Activated CD8-positive, alpha-beta memory T cell treated with anti-CD3 and anti-CD28 coated beads for 1 hour (primary cell): ENCODE results near the gene GFER.

Experiments used
- DNase-seq, 2 donors: peaks; one replicate each; pipeline ENCODE4 v3.0.0-alpha.2; 2020; ENCODE audit warnings: low read depth in 1 of 2; ENCODE audit errors: extremely low read depth in 1 of 2

Gene GFER

GRCh38 chr16:1990351-1991134, 6.5 kb downstream of the GFER start:
- no peak for DNase-seq

GRCh38 chr16:1991135-1991551, 7.2 kb downstream of the GFER start:
- no peak for DNase-seq

DNA sequence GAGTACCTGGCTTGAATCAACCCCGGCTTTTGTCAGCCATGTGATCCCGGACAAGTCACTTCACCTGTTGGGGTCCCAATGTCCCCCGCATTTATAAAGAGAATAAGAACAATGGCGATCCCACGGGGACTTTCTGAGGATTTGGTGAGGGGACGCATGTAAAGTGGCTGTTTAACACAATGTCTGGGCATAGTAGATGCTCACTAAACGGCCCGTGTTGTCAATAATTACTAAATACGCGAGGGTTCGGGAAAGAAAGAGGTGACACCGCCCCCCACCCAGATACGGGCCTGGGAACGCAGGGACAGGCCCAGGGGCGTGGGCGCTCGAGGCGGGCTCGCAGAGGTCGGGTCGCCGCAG, 7.6 kb downstream of the GFER start:
- no peak for DNase-seq

GRCh38 chr16:1991948-1992703, 8.1 kb downstream of the GFER start:
- peak; percentile 98 for DNase-seq

GRCh38 chr16:1992704-1993317, 8.8 kb downstream of the GFER start:
- DNase-seq = no peak

- DNase-seq = no peak
These were observed 9.7 kb downstream of the GFER start for GRCh38 chr16:1993731-1994131.

DNA sequence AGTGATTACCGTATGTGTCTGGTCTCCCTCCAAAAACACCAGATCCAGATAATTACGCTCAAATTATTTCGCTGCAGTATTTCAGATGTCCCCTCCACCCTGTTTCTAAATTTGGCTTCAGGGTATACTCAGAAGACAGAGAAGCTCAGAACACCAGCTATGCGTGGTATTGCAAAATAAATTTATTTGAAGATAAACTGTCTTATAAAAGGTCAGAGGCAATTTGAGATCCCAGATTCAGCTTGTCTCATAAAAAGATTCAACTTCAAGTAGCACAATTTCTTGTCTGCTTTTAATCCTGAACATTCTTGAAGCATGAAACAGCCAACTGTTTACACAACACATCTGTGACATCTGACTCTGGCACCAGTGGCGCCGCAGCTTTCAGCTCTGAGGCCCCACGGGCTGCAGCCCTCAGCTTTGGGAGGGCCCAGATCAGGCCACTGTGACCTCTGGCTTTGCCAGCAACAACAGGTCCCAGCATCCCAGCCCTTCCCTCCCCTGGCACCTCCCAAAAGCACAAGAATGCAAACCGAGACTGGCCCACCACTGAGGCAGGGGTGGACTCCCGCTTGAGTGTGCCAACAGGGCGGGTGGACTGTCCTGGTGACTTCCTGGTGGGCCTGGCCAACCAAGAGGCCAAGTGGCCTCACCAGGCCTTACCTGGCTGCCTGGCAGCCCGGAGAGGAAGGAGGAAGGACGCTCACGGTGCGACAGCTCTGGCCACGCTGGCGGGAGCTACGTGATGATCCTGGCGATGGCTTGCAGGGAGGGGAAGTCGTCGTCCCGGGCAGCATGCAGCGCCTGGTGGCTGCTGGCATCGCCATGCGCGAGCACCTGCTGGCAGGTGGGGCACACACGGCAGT, 13.7 kb downstream of the GFER start:
- DNase-seq = no peak

GRCh38 chr16:1998360-1998835, 14.4 kb downstream of the GFER start:
- DNase-seq = no peak

- DNase-seq = no peak
These were observed 15.1 kb downstream of the GFER start for GRCh38 chr16:1998852-1999801.

- no peak for DNase-seq
These were observed 16.0 kb downstream of the GFER start for GRCh38 chr16:1999866-2000514.

DNA sequence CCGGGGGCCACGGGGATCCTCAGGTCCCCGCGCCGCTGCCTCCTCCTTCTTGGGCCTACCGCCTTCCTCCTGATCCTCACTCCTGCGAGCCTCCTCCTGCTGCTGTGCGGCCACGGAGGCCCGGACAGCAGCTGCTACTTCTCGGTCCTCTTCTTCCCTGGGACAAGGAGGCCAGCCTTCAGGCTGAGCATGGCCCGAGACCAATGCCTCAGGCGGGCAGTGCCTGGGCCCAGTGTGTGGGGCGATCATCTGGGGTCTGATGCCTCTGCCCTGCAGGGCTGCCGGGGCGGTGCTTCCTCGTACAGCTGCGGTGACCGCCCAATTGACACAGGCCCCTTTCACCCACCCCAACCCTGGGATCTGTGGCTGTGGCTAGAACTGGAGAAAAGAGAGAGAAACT, 17.0 kb downstream of the GFER start:
- DNase-seq = no peak

GRCh38 chr16:2001456-2002355, 17.7 kb downstream of the GFER start:
- no peak for DNase-seq

DNA sequence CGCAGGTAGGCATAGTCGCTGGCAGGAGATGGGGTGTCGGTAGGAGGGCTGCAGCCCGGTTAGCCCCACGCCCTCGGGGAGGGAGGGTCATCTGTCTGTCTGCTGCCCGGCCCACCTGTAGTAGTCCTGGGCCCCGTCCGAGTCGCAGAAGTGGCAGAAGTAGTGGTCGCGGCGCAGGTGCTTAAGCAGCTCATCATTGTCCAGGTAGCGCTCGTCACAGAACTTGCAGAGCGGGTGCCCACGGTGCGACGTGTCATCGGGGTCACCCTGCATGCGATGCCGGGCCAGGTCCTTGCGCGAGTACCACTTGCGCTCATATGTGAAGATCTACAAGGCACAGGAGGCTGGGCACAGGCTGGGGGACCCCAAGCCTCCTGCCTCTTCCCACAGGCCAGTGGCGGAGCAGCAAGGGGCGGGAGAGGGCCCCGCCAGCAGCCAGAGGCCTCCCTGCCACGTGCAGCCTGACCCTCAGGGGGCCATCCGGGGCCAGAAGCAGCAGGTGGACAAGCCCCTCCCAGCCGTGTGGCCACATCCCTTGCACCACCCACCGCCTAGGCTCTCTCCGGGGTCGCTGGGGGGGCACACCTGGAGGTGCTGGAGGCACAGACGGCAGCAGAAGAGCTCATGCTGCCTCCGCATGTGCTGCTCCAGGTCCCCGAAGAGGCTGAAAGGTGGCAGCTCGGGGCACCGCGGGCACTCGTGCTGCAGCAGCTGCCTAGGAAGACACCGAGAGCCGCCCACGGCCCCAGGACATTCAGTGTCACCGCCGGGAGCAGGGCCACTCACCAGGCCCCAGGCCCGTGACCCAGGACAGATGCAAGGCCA, 18.6 kb downstream of the GFER start:
- no peak for DNase-seq

DNA sequence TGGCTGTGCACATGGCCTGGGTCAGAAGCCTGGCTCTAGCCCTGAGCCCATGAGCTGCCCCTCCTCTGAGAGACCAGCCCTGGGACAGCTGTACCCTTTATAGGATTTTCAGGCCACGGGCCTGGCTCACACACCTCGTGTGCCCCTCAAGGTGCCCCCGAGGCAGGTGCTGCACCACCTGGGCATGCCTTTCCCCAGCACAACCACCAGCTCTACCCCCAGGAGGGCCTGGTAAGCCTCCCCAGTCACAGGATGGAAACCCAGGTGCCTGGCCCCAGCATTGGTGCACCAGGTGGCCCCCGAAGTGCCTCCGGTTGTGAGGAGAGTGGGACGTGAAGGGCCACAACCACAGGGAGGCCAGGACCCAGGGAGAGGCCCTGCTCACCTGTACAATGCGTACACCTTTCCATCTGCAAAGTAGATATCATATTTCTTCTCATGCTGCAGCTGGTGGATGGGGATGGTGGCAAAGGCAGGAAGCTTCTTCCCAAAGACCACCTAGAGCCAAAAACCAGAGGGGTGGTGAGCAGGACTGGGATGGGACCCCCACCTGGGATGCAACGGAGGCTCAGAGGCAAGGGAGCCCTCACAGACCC, 19.3 kb downstream of the GFER start:
- DNase-seq = no peak

GRCh38 chr16:2003827-2004641, 20.0 kb downstream of the GFER start:
- peak; percentile 68 to 75 for DNase-seq
